Ectodermal cell (in vitro differentiated cells): ENCODE measurements around the gene KCTD7.
"Not testable (repeated sequence)": the region's sequence is repeated elsewhere in the genome, so short reads cannot be mapped to it uniquely, and the experiment has no call there.

Experiments
- H3K27ac ChIP-seq: 2 replicates; pipeline ENCODE4 v1.7.0; 2013; ENCODE audit warnings: mild to moderate bottlenecking, low read depth, low read length; ENCODE audit not compliant: insufficient read depth, poor library complexity, severe bottlenecking
- H3K27me3 ChIP-seq: 2 replicates; pipeline ENCODE4 v1.7.0; 2013; ENCODE audit warnings: mild to moderate bottlenecking, low read length; ENCODE audit not compliant: insufficient read depth, control insufficient read depth, poor library complexity, severe bottlenecking
- H3K36me3 ChIP-seq: one replicate; pipeline ENCODE4 v1.7.0; 2013; ENCODE audit warnings: low read length; ENCODE audit not compliant: control insufficient read depth, insufficient read depth
- H3K4me1 ChIP-seq: one replicate; pipeline ENCODE4 v1.7.0; 2013; ENCODE audit warnings: low read length; ENCODE audit not compliant: control insufficient read depth, insufficient read depth
- H3K4me3 ChIP-seq: 2 replicates; pipeline ENCODE4 v1.7.0; 2013; ENCODE audit warnings: low read depth, low read length, control low read depth; ENCODE audit not compliant: insufficient read depth
- H3K9me3 ChIP-seq: 2 replicates; pipeline ENCODE4 v1.7.0; 2013; ENCODE audit warnings: mild to moderate bottlenecking, low read length, moderate library complexity; ENCODE audit not compliant: control insufficient read depth
- WGBS, 2 experiments: methylation state at CpG; one replicate each; pipeline ENCODE4 v1.1.7; 2013; ENCODE audit warnings: missing lambda C conversion rate in 2 of 2; 5-methylcytosine and 5-hydroxymethylcytosine counted together

KCTD7 gene

GRCh38 chr7:66591799-66592596 lies 36.7 kb upstream of the KCTD7 start:
- Histone ChIP-seq H3K36me3 (no peaks in the 10 kb centered on the region), H3K27ac (peak overlapping the region; percentile 97), H3K27me3 (no peaks in the 10 kb centered on the region), H3K4me3 (peak overlapping the region; percentile 98), H3K4me1 (no peaks in the 10 kb centered on the region), H3K9me3 (no peaks in the 10 kb centered on the region)
- WGBS, 2 experiments, result 1% methylated on average over 83 of the region's 83 CpGs

DNA sequence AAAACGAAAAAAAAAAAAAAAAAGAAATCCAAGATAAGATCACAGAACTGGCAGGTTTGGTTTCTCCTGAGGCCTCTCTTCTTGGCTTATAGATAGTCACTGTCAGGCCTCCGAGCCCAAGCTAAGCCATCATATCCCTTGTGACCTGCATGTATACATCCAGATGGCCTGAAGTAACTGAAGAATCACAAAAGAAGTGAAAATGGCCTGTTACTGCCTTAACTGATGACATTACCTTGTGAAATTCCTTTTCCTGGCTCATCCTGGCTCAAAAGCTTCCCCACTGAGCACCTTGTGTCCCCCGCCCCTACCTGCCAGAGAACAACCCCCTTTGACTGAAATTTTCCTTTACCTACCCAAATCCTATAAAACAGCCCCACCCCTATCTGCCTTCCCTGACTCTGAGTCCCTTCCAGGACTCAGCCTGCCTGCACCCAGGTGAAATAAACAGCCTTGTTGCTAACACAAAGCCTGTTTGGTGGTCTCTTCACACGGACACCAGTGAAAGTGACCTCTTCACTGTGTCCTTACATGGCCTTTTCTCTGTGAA lies 36.0 kb upstream of the KCTD7 start:
- H3K4me1 ChIP-seq, H3K27ac ChIP-seq, H3K36me3 ChIP-seq, H3K27me3 ChIP-seq, H3K9me3 ChIP-seq: not testable (repeated sequence)
- 50% methylated on average over 4 of the region's 4 CpGs for WGBS, 2 experiments
- peak overlapping the region; percentile 98 for H3K4me3 ChIP-seq

GRCh38 chr7:66594082-66594481 lies 34.6 kb upstream of the KCTD7 start:
- H3K9me3 ChIP-seq, H3K36me3 ChIP-seq, H3K27ac ChIP-seq, H3K4me1 ChIP-seq, H3K4me3 ChIP-seq, H3K27me3 ChIP-seq: not testable (repeated sequence)
- WGBS, 2 experiments, result 95 to 96% methylated on average over 6 to 8 of the region's 8 CpGs

GRCh38 chr7:66597461-66597860 lies 31.2 kb upstream of the KCTD7 start:
- no peaks in the 10 kb centered on the region for H3K9me3 ChIP-seq
- H3K36me3 ChIP-seq, result no peaks in the 10 kb centered on the region
- no peak overlapping the region for H3K27ac ChIP-seq
- H3K4me1 ChIP-seq, result no peaks in the 10 kb centered on the region
- no peaks in the 10 kb centered on the region for H3K27me3 ChIP-seq
- no peak overlapping the region for H3K4me3 ChIP-seq
- 87 to 90% methylated on average over 2 of the region's 2 CpGs for WGBS, 2 experiments

- WGBS, 2 experiments, result 91 to 93% methylated on average over 3 of the region's 3 CpGs
- Histone ChIP-seq H3K36me3 (no peaks in the 10 kb centered on the region), H3K27ac (no peak overlapping the region), H3K4me3 (no peak overlapping the region), H3K9me3 (no peaks in the 10 kb centered on the region), H3K27me3 (no peaks in the 10 kb centered on the region), H3K4me1 (no peaks in the 10 kb centered on the region)
Measured at GRCh38 chr7:66602159-66602558, 26.5 kb upstream of the KCTD7 start.

GRCh38 chr7:66604198-66604597 lies 24.5 kb upstream of the KCTD7 start:
- no peaks in the 10 kb centered on the region for H3K36me3 ChIP-seq
- H3K4me1 ChIP-seq, result no peaks in the 10 kb centered on the region
- H3K27me3 ChIP-seq, result no peaks in the 10 kb centered on the region
- H3K4me3 ChIP-seq, result no peak overlapping the region
- WGBS, 2 experiments, result 88 to 90% methylated on average over 1 of the region's 1 CpG
- no peak overlapping the region for H3K27ac ChIP-seq
- no peaks in the 10 kb centered on the region for H3K9me3 ChIP-seq

DNA sequence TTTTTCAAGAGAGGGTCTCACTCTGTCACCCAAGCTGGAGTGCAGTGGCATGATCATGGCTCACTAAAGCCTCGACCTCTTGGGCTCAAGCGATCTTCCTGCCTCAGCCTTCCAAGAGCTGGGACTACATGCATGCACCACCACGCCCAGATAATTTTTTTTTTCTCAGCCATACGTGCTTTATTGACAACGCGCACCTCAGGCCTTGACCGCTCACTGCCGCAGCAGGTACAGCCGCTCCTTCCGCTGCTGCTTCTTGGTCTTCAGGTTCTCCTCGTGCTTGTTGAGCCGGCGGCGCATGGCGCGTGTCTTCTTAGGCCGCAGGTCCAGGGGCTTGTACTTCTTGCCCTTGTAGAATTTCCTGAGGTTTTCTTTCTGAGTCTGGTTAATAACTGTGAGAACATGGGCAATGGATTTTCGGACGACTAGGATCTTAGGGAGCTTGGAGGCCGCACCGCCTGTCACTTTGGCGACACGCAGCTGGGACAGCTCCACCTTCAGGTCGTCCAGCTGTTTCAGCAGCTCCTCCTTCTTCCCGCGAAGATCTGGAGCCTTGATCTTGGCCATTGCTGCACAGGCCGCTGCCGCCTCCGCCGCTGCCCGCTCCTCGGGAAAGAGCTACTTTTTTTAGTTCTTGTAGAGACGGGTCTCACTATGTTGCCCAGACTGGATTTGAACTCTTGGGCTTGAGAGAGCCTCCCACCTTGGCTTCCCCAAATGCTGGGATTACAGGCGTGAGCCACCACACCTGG lies 22.0 kb upstream of the KCTD7 start:
- not testable (repeated sequence) for H3K9me3 ChIP-seq, H3K4me3 ChIP-seq, H3K27me3 ChIP-seq, H3K4me1 ChIP-seq, H3K36me3 ChIP-seq, H3K27ac ChIP-seq
- 92% methylated on average over 34 of the region's 34 CpGs for WGBS, 2 experiments

- Histone ChIP-seq H3K4me1 (no peaks in the 10 kb centered on the region), H3K36me3 (no peaks in the 10 kb centered on the region), H3K27ac (no peak overlapping the region), H3K4me3 (no peak overlapping the region), H3K27me3 (no peaks in the 10 kb centered on the region), H3K9me3 (no peaks in the 10 kb centered on the region)
- 80 to 83% methylated on average over 3 of the region's 3 CpGs for WGBS, 2 experiments
Measured at GRCh38 chr7:66609176-66609575, 19.5 kb upstream of the KCTD7 start.

DNA sequence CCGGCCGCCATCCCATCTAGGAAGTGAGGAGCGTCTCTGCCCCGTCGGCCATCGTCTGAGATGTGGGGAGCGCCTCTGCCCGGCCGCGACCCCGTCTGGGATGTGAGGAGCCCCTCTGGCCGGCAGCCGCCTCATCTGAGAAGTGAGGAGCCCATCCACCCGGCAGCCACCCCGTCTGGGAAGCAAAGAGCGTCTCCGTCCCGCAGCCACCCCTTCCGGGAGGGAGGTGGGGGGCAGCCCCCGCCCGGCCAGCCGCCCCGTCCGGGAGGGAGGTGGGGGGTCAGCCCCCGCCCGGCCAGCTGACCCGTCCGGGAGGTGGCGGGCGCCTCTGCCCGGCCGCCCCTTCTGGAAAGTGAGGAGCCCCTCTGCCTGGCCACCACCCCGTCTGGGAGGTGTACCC lies 14.1 kb upstream of the KCTD7 start:
- not testable (repeated sequence) for H3K27ac ChIP-seq, H3K27me3 ChIP-seq, H3K9me3 ChIP-seq, H3K4me1 ChIP-seq, H3K36me3 ChIP-seq, H3K4me3 ChIP-seq
- WGBS, 2 experiments, result 96% methylated on average over 33 of the region's 33 CpGs

GRCh38 chr7:66615699-66616098 lies 13.0 kb upstream of the KCTD7 start:
- Histone ChIP-seq H3K27me3 (no peaks in the 10 kb centered on the region), H3K9me3 (no peaks in the 10 kb centered on the region), H3K4me1 (peaks cover 4% of the 10 kb centered on the region), H3K27ac (no peak overlapping the region), H3K36me3 (no peaks in the 10 kb centered on the region), H3K4me3 (no peak overlapping the region)
- 82 to 100% methylated on average over 1 of the region's 1 CpG for WGBS, 2 experiments
